Measurements from ENCODE around the gene EMC9.

Gene EMC9

DNA sequence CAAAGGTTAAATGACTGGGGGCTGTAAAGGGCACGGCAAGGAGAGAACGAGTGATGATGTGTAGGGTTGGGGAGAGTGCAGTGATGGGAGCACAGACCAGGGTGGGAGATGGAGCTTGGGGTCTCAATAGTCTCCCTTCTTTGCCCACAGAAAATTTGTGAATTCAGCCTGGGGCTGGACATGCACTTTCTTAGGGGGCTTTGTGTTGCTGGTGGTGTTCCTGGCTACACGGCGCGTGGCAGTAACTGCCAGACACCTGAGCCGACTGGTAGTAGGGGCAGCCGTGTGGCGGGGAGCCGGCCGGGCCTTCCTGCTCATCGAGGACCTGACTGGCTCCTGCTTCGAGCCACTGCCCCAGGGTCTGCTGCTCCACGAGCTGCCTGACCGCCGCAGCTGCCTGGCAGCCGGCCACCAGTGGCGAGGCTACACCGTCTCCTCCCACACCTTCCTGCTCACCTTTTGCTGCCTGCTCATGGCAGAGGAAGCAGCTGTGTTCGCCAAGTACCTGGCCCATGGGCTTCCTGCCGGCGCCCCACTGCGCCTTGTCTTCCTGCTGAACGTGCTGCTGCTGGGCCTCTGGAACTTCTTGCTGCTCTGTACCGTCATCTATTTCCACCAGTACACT is 9.2 kb downstream of the EMC9 start:
- in situ Hi-C loops (cut with MboI; ENCODE audit: low sequenced_read_pairs) = no loop called here

DNA sequence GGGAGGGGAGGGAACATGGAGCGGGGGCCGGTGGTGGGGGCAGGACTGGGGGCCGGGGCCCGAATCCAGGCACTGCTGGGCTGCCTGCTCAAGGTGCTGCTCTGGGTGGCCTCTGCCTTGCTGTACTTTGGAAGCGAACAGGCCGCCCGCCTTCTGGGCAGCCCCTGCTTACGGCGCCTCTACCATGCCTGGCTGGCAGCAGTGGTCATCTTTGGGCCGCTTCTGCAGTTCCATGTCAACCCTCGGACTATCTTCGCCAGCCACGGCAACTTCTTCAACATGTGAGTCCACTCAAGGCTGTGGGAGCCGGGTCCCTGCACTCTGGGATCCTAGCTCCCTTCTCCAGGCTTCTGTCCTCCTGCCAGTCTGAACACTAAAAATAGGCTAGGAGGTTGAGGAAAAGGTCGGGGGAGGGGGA is 9.8 kb downstream of the EMC9 start:
- in situ Hi-C loops (cut with MboI; ENCODE audit: low sequenced_read_pairs) = no loop called here

DNA sequence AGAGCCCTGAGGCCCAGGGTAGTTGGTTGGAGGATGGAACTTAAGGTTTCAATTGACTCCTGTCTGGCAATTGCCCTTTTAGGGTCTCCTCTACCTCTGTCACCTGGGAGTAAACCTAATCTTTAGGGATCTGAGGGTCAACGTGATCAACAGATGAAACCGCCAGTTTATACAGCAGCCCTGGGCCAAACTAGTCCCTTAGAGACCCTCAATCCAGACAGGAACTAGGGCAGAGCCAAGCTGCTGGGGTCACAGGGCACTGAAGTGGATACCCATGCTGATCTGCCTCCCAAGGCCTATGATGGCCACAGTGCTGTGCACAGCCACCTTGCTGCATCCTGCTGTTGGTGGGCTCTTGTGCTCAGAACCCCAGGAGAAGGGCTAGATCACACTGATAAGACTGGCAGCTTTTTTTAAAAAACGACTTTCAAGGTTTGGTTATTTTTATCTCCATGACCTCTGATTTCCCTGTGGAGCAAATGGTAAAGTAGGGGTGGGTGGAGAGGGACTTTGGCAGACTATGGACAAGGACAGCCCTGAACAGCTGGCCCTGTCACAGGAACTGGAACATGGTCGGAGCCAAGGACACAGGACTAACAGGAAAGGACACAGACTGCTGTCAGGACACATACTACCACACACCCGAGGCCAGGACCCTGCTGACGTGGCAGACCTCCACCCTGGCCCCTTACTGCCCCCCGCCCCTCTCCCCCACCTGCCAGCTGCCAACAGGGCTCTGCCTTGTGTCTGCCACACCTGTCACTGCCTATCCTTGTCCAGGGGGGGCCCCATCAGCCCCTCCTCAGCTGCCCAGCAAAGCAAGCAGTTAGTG is 10.5 kb downstream of the EMC9 start:
- in situ Hi-C loops (cut with MboI; ENCODE audit: low sequenced_read_pairs) = no loop called here

DNA sequence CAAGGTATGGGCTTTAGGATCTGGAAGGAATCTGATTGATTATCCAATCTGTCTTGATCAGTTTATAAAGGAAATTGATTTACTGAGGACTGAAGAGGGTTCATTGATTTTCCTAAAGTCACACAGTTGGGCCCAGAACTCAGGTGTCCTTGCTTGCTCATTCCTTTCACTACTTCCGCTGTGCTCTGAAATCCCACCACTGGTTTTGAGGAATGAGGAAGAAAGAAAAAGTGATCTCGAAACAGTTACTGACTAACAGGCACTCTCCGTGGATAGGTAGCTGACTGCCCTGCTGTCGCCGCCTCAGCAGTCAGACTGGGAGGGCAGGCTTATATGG is 11.0 kb downstream of the EMC9 start, which contains the start of gene FITM1:
Gene FITM1 (plus strand): TSS at position 280 of the 337 bp plus-strand sequence. CDS start 905 bp downstream, outside the sequence.
- in situ Hi-C loops (cut with MboI; ENCODE audit: low sequenced_read_pairs) = no loop called here

DNA sequence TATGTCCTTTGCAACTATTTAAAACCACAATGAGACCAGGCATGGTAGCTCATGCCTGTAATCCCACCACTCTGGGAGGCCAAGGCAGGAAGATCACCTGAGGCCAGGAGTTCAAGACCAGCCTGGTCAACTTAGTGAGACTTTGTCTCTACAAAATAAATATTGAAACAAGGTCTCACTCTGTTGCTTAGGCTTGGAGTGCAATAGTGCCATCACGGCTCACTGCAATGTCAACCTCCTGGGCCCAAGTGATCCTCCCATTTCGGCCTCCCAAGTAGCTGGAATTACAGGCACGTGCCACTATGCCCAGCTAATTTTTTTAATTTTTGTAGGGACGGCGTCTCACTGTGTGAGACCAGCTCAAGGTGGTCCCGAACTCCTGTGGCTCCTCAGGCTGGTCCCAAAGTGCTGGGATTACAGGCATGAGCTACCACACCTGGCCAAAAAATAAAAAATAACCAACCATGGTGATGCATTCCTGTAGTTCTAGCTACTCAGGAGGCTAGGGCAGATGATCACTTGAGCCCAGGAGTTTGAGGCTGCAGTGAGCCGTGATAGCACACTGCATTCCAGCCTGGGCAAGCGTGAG is 11.9 kb downstream of the EMC9 start:
- in situ Hi-C loops (cut with MboI; ENCODE audit: low sequenced_read_pairs) = no loop called here

DNA sequence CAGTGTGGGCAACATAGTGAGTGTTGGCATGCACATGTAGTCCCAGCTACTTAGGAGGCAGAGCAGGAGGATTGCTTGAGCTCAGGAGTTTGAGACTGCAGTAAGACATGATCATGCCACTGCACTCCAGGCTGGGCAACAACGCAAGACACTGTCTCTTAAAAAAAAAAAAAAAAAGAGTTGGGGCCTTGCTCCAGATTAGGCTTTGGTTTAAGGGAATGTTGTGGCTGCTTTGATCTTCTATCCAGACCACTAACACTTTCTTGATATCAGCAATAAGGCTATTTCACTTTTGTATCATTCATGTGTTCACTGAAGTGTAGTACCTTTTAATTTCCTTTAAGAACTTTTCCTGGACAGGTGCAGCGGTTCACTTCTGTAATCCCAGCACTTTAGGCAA is 13.7 kb downstream of the EMC9 start:
- in situ Hi-C loops (cut with MboI; ENCODE audit: low sequenced_read_pairs) = no loop called here

DNA sequence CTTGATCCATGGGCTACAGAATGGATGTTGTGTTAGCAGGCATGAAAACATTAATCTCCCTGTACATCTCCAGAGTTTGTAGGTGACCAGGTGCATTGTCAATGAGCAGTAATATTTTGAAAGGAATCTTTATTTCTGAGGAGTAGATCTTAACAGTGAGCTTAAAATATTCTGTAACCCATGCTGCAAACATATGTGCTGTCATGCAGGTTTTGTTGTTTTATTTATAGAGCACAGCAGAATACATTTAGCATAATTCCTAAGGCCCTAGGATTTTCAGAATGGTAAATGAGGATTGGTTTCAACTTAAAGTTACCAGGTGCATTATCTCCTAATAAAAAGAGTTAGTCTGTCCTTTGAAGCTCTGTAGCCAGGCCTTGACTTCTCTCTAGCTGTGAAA is 14.5 kb downstream of the EMC9 start:
- in situ Hi-C loops (cut with MboI; ENCODE audit: low sequenced_read_pairs) = no loop called here

DNA sequence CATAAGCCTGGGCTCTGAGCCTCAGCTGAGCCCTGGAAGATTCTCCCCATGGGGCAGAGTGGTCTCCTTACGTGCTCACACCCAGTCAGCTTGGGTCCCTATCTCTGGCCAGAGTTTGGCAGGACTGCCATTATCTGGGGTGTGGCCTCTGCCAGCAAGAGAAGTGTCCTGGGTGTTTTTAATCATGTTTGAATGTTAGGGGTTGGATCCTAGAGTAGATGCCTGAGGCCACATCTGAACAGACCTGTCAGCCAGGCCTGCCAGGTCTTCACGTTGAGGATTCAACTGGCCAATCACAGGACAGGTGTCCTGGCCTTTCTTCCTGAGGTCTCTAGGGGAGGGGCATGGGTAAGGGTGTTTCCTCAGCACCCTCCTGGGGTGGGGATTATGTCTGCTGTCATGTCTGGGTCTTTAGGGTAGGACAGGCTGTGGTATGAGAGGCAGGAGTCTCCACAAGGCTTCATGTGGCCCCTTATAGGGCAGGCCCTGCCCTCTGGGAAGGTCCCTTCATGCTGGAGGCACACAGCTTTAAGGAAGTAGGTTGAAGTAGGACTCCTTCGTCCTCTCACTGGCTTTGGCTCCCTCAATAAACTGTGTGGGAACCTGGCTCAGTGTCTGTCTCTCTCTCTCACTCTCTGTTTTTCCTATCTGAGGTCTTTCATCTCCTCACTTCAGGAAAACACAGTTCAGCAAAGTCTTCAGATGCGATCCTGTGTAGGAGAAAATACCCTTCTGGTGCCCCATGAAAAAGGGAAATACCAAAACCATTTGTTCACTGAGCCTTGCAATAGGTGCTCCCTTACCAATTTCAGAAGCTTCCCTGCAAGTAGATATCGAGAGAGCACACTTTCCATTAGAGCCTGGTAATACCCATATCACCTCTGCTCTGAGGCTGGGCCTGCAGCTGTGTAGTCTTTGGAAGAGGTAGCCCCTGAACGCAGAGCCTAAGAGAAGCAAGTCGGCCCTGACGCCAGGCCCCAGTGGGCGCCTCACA is 17.7 kb downstream of the EMC9 start:
- in situ Hi-C loops (cut with MboI; ENCODE audit: low sequenced_read_pairs) = no loop called here

DNA sequence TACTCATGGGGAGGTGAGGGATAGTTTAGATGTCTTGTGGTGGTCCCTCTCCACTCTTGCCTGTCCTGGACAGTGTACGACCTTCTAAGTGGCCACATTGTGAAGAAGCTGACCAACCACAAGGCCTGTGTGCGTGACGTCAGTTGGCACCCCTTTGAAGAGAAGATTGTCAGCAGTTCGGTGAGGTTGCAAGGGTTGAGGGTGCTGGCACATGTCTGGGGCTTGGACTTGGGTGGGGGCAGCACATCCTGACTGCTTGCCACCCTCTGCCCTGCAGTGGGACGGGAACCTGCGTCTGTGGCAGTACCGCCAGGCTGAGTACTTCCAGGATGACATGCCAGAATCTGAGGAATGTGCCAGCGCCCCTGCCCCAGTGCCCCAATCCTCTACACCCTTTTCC is 18.5 kb downstream of the EMC9 start:
- in situ Hi-C loops (cut with MboI; ENCODE audit: low sequenced_read_pairs) = no loop called here

DNA sequence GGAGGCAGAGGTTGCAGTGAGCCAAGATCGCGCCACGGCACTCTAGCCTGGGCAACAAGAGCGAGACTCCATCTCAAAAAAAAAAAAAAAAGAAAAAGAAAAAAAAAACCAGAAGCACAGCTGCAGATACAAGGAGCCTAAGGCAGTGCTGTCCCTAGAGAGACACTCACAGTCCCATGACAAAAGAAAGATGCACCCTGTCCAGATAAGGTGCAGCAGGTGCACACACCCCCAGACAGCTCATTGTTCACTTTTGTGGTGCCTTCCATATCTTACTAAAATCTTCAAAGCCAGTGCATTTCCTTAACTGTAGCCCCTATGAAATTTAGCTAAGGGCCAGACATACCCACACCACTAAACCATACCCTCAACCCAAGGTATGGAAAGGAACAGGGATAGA is 19.0 kb downstream of the EMC9 start:
- in situ Hi-C loops (cut with MboI; ENCODE audit: low sequenced_read_pairs) = no loop called here

DNA sequence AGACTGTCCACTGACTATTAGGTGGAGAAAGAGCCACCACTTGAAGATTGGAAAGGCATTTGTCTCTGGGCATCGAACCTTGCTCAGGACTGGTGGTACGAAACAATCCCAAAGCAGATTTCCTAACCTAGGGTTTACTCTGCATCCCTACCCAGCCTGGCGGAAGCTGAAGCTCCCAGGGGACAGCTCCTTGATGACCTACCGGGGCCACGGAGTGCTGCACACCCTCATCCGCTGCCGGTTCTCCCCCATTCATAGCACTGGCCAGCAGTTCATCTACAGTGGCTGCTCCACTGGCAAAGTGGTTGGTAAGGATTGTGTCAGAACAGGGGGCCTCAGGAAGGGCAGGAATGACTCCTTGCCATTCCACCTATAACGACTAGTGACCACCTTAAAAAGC is 20.2 kb downstream of the EMC9 start:
- in situ Hi-C loops (cut with MboI; ENCODE audit: low sequenced_read_pairs) = no loop called here

DNA sequence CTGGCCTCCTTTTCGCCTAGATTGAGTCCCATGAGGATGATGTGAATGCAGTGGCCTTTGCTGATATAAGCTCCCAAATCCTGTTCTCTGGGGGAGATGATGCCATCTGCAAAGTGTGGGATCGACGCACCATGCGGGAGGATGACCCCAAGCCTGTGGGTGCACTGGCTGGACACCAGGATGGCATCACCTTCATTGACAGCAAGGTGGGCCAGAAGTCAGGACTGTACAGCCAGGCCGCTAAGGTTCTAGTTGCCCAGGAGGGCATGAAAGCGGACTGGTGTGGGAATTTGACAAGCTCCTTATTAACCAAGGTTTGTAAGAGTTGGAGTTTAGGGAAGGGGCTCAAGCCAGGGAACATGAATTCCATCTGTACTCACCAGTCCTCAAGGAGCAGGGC is 21.7 kb downstream of the EMC9 start:
- in situ Hi-C loops (cut with MboI; ENCODE audit: low sequenced_read_pairs) = no loop called here

DNA sequence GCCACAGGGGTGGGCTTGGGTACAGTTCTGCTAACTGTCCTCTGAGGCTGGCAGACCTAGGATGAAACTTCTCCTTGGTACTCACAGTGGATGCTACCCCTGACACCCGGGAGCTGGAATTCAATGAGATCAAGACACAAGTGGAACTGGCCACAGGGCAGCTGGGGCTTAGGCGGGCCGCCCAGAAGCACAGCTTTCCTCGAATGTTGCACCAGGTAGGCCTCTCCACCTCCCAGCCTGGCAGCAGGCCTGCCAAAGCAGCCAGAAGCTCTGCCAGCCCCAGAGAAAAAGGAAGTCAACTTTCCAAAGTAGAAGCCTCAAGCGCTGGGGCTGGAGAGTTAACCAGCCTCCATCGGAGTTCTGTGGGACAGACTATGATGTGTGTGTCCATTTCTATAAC is 24.2 kb downstream of the EMC9 start:
- in situ Hi-C loops (cut with MboI; ENCODE audit: low sequenced_read_pairs) = no loop called here

DNA sequence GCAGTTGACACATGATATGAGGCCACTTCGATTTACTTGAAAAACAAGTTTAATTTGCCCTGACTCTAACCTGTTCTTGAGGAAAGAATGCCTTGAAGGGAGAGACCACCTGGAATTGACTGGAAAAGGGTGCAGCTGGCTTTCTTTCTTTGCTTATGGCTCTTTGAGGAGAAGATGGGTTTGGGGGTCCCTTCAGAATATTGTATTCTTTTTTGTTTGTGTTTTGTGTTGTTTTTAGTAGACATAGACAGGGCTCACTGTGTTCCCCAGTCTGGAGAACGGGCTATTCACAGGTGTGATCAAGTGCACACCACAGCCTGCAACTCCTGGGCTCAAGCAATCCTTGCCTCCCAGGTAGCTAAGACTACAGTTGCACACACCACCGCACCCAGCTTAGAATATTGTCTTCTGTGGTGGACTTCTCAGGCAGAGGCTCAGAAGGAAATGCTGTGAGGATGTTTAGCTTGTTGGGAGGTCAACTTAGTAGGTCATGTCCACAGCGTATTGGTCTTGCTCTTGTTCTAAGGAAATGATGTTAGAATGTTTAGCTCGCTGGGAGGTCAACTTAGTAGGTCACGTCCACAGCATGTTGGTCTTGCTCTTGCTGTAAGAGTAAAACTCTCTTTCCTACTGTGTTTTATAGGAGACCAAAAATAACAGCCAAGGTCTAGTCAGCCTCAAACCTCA is 25.1 kb downstream of the EMC9 start:
- in situ Hi-C loops (cut with MboI; ENCODE audit: low sequenced_read_pairs) = no loop called here

DNA sequence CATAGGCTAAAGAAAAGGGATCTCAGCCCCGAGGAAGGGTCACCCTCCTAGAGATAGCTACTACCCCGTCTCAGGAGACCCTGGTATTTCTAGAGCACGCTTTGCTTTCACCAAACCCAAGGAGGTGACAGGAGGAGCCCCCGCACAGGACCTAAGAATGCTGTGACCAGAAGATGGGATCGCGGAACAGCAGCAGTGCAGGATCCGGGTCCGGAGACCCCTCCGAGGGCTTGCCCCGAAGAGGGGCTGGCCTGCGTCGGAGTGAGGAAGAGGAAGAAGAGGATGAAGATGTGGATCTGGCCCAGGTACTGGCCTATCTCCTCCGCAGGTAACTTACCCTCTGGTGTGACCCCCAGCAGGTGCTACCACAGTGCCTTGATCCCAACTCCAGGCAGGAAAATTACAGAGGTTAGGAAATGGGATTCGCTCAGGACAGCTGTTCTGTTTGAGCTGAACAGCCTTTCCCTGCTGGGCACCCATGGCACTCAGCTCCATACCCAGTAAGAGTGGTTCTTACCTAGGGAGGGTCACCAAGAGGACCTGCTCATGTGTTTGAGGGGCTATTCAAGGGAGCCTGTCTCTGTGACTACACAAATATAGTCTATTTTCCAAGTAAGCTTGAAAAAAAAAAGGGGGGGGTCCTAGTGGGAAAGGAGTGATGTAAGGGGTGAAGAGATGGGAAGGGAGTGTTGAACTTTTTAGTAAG is 25.8 kb downstream of the EMC9 start:
- in situ Hi-C loops (cut with MboI; ENCODE audit: low sequenced_read_pairs) = no loop called here

DNA sequence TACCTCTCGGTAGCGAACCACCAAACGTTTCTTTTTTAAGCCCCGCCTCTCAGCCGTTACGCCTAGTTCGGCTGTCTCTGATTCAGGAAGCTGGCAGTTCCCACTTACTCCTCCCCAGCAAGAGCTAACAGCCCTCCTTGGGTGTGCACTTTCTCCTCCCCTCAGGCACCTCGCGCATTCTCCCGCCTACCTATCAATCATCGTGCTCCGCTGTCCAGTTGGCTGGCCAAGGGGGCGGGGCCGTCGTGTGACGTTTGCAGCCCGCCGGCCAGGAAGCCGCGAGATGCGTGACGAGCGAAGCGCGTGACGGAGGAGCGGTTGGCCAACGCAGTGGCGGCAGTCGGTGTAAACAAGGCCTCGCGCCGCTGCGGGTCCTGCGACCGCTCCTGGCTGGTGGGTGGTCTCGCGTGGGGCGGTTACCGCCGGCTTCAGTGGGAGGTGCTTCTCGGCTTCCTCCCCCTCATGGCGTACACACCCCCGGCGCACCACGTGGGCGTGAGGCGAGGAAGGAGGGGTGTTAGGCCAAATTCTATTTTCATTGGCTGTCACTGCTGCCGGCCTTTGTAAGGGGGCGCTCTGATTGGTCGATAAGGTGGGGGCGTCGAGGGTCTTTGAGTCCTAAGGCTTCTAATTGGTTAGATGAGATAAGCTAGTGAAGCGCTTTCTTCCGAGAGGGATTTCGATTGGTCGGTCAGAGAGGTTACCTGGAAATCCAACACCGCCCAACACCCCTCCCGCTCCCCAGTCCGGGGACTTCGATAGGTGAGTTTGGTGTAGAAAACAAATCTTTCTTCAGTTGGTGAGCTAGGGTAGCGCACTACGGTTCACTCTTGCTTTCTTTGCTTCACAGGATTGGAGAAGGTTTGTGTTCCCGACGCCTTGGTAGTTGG is 26.6 kb downstream of the EMC9 start, which contains the start of the genes DCAF11 and NRL:
Gene DCAF11 (plus strand): TSS at position 246 of the 890 bp plus-strand sequence. CDS start 818 bp downstream, outside the sequence.
Gene NRL (minus strand): TSS at position 418 of the 890 bp plus-strand sequence. CDS start 32,101 bp downstream, outside the sequence.
- in situ Hi-C loops (cut with MboI; ENCODE audit: low sequenced_read_pairs) = no loop called here

DNA sequence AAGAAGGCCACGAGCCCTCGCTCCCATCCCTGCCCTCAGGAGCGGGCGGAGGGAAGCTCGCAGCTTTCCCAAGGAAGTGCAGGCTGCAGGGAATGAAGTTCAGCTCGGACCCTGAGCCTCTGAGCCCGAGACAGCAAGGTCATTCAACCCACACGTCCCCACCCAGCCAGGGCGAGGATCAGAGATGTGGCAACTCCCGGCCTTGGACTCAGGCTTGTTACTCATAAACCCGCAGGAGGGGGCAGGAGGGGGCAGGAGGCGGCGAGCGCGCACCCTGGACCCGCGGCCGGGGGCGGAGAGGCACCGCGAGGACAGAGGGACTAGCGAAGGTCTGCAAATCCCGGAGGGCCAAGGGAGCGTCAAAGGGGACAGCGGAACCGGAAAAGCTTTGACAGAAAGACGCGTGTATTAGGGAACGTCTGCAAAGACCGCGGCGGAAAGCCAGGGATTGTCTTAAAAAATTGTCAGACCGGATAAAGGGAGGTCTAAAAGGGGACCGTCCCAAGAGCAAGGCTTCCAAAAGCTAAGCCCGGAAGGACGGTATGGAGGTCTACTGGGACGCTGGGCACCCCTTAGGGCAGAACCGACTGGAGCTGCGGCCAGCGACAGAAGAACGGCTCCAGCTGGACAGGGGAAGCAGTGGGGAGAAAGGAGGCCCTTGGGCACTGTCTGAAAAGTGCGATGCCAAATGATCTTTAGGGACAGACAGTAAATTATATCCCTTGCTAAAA is 27.4 kb downstream of the EMC9 start:
- in situ Hi-C loops (cut with MboI; ENCODE audit: low sequenced_read_pairs) = no loop called here

DNA sequence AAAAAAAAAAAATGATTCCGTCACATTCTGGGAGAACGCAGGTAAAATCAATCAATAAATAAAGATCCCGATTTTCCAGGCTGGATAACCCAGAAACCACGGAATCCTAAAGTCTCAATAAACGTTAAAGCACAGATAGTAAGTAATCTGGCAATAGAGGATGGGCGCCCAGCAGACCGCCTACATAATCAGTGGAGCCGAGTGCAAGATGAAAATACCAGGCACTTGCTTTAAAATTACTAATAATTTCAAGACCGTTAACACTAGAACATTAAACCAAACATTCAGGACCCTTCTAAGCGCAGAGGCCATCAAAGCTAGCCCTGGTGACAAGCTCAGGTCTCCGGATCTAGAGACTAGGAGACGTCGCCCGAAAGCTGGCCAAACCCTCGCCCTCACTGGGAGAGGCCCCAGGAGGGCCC is 28.0 kb downstream of the EMC9 start:
- in situ Hi-C loops (cut with MboI; ENCODE audit: low sequenced_read_pairs) = no loop called here

All from hTERT RPE-1 (cell line).